BLaER1 treated with 17β-estradiol and CSF1 and Interleukin-3, amounts not matched to agents 10 nM and 100 nM (cell line): Measurements from ENCODE around the gene FSD1L.
A peak's percentile ranks its signal among the peaks of the same experiment; 100 is the strongest.

Experiments
- H3K27ac ChIP-seq, 11 experiments: shearing (Covaris generic); formaldehyde crosslinking; 2 replicates each; pipeline ENCODE4 v1.8.1; 2022
- H3K27me3 ChIP-seq, 11 experiments: shearing (Covaris generic); formaldehyde crosslinking; 2 replicates each; pipeline ENCODE4 v1.8.1; 2022
- H3K36me3 ChIP-seq, 11 experiments: shearing (Covaris generic); formaldehyde crosslinking; 2 replicates each; pipeline ENCODE4 v1.8.1; 2022
- H3K4me1 ChIP-seq, 10 experiments: shearing (Covaris generic); formaldehyde crosslinking; 2 replicates each; pipeline ENCODE4 v1.8.1; 2022
- H3K4me2 ChIP-seq, 11 experiments: shearing (Covaris generic); formaldehyde crosslinking; 2 replicates each; pipeline ENCODE4 v1.8.1; 2022
- H3K4me3 ChIP-seq, 10 experiments: shearing (Covaris generic); formaldehyde crosslinking; 2 replicates each; pipeline ENCODE4 v1.8.1; 2022
- H3K9ac ChIP-seq, 11 experiments: shearing (Covaris generic); formaldehyde crosslinking; 2 replicates each; pipeline ENCODE4 v1.8.1; 2022
- H3K9me3 ChIP-seq, 11 experiments: shearing (Covaris generic); formaldehyde crosslinking; replicated peaks in 1 of 11; 2 replicates each; pipeline ENCODE4 v1.8.1; 2022
- H4K20me1 ChIP-seq, 11 experiments: shearing (Covaris generic); formaldehyde crosslinking; 2 replicates each; pipeline ENCODE4 v1.8.1; 2022
- Cebpa-rat ChIP-seq, 11 experiments: shearing (Covaris generic); IDR thresholded peaks; 2 replicates each; pipeline ENCODE4 v1.8.1; 2022

FSD1L gene

GRCh38 chr9:105443121-105443520 lies 4.7 kb upstream of the FSD1L start:
- TF ChIP-seq Cebpa-rat (IDR thresholded peaks at IDR 0.05): no peak
- Histone ChIP-seq H4K20me1 (no peaks in the 10 kb centered on the region), H3K27me3 (no peaks in the 10 kb centered on the region), H3K4me2 (no peak overlapping the region), H3K9ac (no peak overlapping the region), H3K4me3 (no peak overlapping the region), H3K36me3 (no peaks in the 10 kb centered on the region), H3K9me3 (no peaks in the 10 kb centered on the region), H3K4me1 (peaks cover 5 to 23% (median 10%) of the 10 kb centered on the region in 10 experiments; a peak in 17 of 20 replicates), H3K27ac (no peak overlapping the region)

- no peak for TF ChIP-seq Cebpa-rat (IDR thresholded peaks at IDR 0.05)
- Histone ChIP-seq H3K27ac (no peak overlapping the region), H3K36me3 (no peaks in the 10 kb centered on the region), H4K20me1 (peaks cover 0 to 3% (median 0%) of the 10 kb centered on the region in 11 experiments; a peak in 2 of 22 replicates), H3K4me1 (peaks cover 11 to 26% (median 17%) of the 10 kb centered on the region in 10 experiments; a peak in 19 of 20 replicates), H3K27me3 (no peaks in the 10 kb centered on the region), H3K9ac (no peak overlapping the region), H3K4me3 (no peak overlapping the region), H3K4me2 (peak overlapping the region in 2 of 11 experiments; percentile 12 to 22; a peak in 2 of 22 replicates), H3K9me3 (no peaks in the 10 kb centered on the region)
These were observed 3.7 kb upstream of the FSD1L start for GRCh38 chr9:105444130-105444529.

GRCh38 chr9:105445203-105445881 lies 2.5 kb upstream of the FSD1L start:
- Histone ChIP-seq H3K4me3 (no peak overlapping the region), H3K27me3 (no peaks in the 10 kb centered on the region), H3K9me3 (no peaks in the 10 kb centered on the region), H3K36me3 (no peaks in the 10 kb centered on the region), H3K27ac (no peak overlapping the region), H3K4me1 (peaks cover 17 to 31% (median 21%) of the 10 kb centered on the region in 10 experiments), H3K9ac (no peak overlapping the region), H3K4me2 (no peak overlapping the region), H4K20me1 (peaks cover 0 to 14% (median 0%) of the 10 kb centered on the region in 11 experiments; a peak in 3 of 22 replicates)
- TF ChIP-seq Cebpa-rat (IDR thresholded peaks at IDR 0.05): no peak

GRCh38 chr9:105447386-105447813 lies 434 bp upstream of the FSD1L start:
- Histone ChIP-seq H3K9me3 (no peaks in the 10 kb centered on the region), H4K20me1 (peaks cover 0 to 32% (median 0%) of the 10 kb centered on the region in 11 experiments; a peak in 4 of 22 replicates), H3K36me3 (no peaks in the 10 kb centered on the region), H3K9ac (peak overlapping the region; percentile 77 to 86 (median 83)), H3K4me3 (peak overlapping the region; percentile 73 to 87 (median 82)), H3K4me2 (peak overlapping the region; percentile 82 to 97 (median 91)), H3K27ac (peak overlapping the region; percentile 55 to 84 (median 78); a peak in 21 of 22 replicates), H3K27me3 (no peaks in the 10 kb centered on the region), H3K4me1 (peaks cover 17 to 46% (median 22%) of the 10 kb centered on the region in 10 experiments)
- no peak for TF ChIP-seq Cebpa-rat (IDR thresholded peaks at IDR 0.05)

- peak overlapping the region; percentile 73 to 87 (median 82); a peak in 17 of 20 replicates for H3K4me3 ChIP-seq
- H3K36me3 ChIP-seq: 0 out of 22 replicates have a peak, but pooled peaks cover 0 to 3% (median 0%) of the 10 kb centered on the region in 11 experiments
- H3K4me1 ChIP-seq: peaks cover 17 to 43% (median 22%) of the 10 kb centered on the region in 10 experiments
- TF ChIP-seq Cebpa-rat (IDR thresholded peaks at IDR 0.05): no peak
- H3K9ac ChIP-seq: peak overlapping the region in 6 of 11 experiments; percentile 79 to 86 (median 83); a peak in 9 of 22 replicates
- H4K20me1 ChIP-seq: peaks cover 0 to 44% (median 0%) of the 10 kb centered on the region in 11 experiments; a peak in 4 of 22 replicates
- no peaks in the 10 kb centered on the region for H3K9me3 ChIP-seq
- H3K27me3 ChIP-seq: no peaks in the 10 kb centered on the region
- H3K4me2 ChIP-seq: peak overlapping the region; percentile 72 to 97 (median 91); a peak in 21 of 22 replicates
- peak overlapping the region in 1 of 11 experiments; percentile 75; a peak in 1 of 22 replicates for H3K27ac ChIP-seq
These were observed 1.2 kb downstream of the FSD1L start for GRCh38 chr9:105449081-105449480.

- H3K4me1 ChIP-seq: peaks cover 9 to 46% (median 18%) of the 10 kb centered on the region in 10 experiments
- peaks cover 0 to 71% (median 0%) of the 10 kb centered on the region in 11 experiments; a peak in 6 of 22 replicates for H4K20me1 ChIP-seq
These were observed 4.4 kb downstream of the FSD1L start for GRCh38 chr9:105452185-105452584.

GRCh38 chr9:105455836-105456475 lies 8.1 kb downstream of the FSD1L start:
- Histone ChIP-seq H3K27me3 (no peaks in the 10 kb centered on the region), H3K36me3 (peaks cover 13 to 35% (median 17%) of the 10 kb centered on the region in 11 experiments), H4K20me1 (peaks cover 0 to 85% (median 0%) of the 10 kb centered on the region in 11 experiments; a peak in 6 of 22 replicates), H3K27ac (no peak overlapping the region), H3K4me3 (no peak overlapping the region), H3K4me1 (peaks cover 0 to 36% (median 0%) of the 10 kb centered on the region in 10 experiments; a peak in 6 of 20 replicates), H3K9ac (no peak overlapping the region), H3K9me3 (peaks cover 24 to 38% (median 29%) of the 10 kb centered on the region in 11 experiments), H3K4me2 (no peak overlapping the region)
- TF ChIP-seq Cebpa-rat (IDR thresholded peaks at IDR 0.05): no peak

More at GRCh38 chr9:105452185-105452584, 4.4 kb downstream of the FSD1L start:
- peaks cover 4 to 13% (median 9%) of the 10 kb centered on the region in 11 experiments for H3K9me3 ChIP-seq
- no peak overlapping the region for H3K4me2 ChIP-seq
- peaks cover 0 to 20% (median 3%) of the 10 kb centered on the region in 11 experiments; a peak in 6 of 22 replicates for H3K36me3 ChIP-seq
- no peak overlapping the region for H3K27ac ChIP-seq
- no peak overlapping the region for H3K4me3 ChIP-seq
- no peak overlapping the region for H3K9ac ChIP-seq
- no peaks in the 10 kb centered on the region for H3K27me3 ChIP-seq
- TF ChIP-seq Cebpa-rat (IDR thresholded peaks at IDR 0.05): no peak

- no peak overlapping the region for H3K4me2 ChIP-seq
- no peaks in the 10 kb centered on the region for H3K27me3 ChIP-seq
- H3K27ac ChIP-seq: no peak overlapping the region
- H3K9me3 ChIP-seq: peaks cover 24 to 38% (median 29%) of the 10 kb centered on the region in 11 experiments
- H3K36me3 ChIP-seq: peaks cover 13 to 35% (median 17%) of the 10 kb centered on the region in 11 experiments
- no peak for TF ChIP-seq Cebpa-rat (IDR thresholded peaks at IDR 0.05)
- peaks cover 0 to 71% (median 0%) of the 10 kb centered on the region in 11 experiments; a peak in 6 of 22 replicates for H4K20me1 ChIP-seq
- H3K4me3 ChIP-seq: peak overlapping the region in 5 of 10 experiments; percentile 3 to 26 (median 17); a peak in 6 of 20 replicates
- no peak overlapping the region for H3K9ac ChIP-seq
- H3K4me1 ChIP-seq: peaks cover 0 to 23% (median 0%) of the 10 kb centered on the region in 10 experiments; a peak in 5 of 20 replicates
These were observed 9.9 kb downstream of the FSD1L start for GRCh38 chr9:105457560-105458294.
